HepG2 (cell line): ENCODE results near the gene TBC1D16. TPM values are rescaled to one million over a fixed set of nuclear protein-coding genes. Genes with fewer than 3 reads are reported as not detected.

Source experiments
- CBX2 ChIP-seq, 2 experiments: fragments of 200-600 bp in 1 of 2; sonication (generic); formaldehyde crosslinking in 1 of 2; IDR thresholded peaks; 2 replicates each; pipeline versions ENCODE4 v1.7.0 to v1.8.1; 2018 to 2022; ENCODE audit warnings: low read depth in 2 of 2, low read length in 1 of 2, mild to moderate bottlenecking in 1 of 2, missing genetic modification reagents in 1 of 2
- CHD4 ChIP-seq: fragments of 200-600 bp; sonication (generic); IDR thresholded peaks from 2 replicates; pipeline ENCODE4 v1.7.0; 2017; ENCODE audit warnings: mild to moderate bottlenecking, low read length, borderline replicate concordance
- DDIT3 ChIP-seq: sonication (generic); formaldehyde crosslinking; IDR thresholded peaks from 2 replicates; pipeline ENCODE4 v1.4.0; 2020; ENCODE audit warnings: mild to moderate bottlenecking, missing genetic modification reagents
- HOXA9 ChIP-seq: sonication (generic); formaldehyde crosslinking; IDR thresholded peaks from 2 replicates; pipeline ENCODE4 v1.8.1; 2022; ENCODE audit warnings: missing genetic modification reagents, mild to moderate bottlenecking, moderate library complexity, borderline replicate concordance
- MEF2D ChIP-seq: sonication (generic); formaldehyde crosslinking; IDR thresholded peaks from 2 replicates; pipeline ENCODE4 v1.5.1; 2020; ENCODE audit warnings: mild to moderate bottlenecking, missing genetic modification reagents
- PATZ1 ChIP-seq: sonication (generic); formaldehyde crosslinking; IDR thresholded peaks from 2 replicates; pipeline ENCODE4 v1.4.0; 2020; ENCODE audit warnings: missing genetic modification reagents
- SKIL ChIP-seq: sonication (generic); formaldehyde crosslinking; IDR thresholded peaks from 2 replicates; pipeline ENCODE4 v1.8.0; 2022; ENCODE audit warnings: missing genetic modification reagents, mild to moderate bottlenecking, moderate library complexity, borderline replicate concordance
- SRSF4 ChIP-seq: fragments of 200-400 bp; formaldehyde crosslinking; IDR thresholded peaks from one replicate; pipeline ENCODE4 v1.6.1; 2018; ENCODE audit warnings: mild to moderate bottlenecking, low read depth, low read length, moderate library complexity; ENCODE audit not compliant: poor library complexity, severe bottlenecking
- ZIK1 ChIP-seq: sonication (generic); formaldehyde crosslinking; IDR thresholded peaks from 2 replicates; pipeline ENCODE4 v1.5.0; 2020; ENCODE audit warnings: mild to moderate bottlenecking, low read depth, missing genetic modification reagents, borderline replicate concordance
- ZNF639 ChIP-seq: conservative IDR thresholded peaks from 2 replicates; pipeline ENCODE4 v1.6.1; 2018; ENCODE audit warnings: missing genetic modification reagents
- ZNF709 ChIP-seq: sonication (generic); formaldehyde crosslinking; IDR thresholded peaks from 2 replicates; pipeline ENCODE4 v1.5.0; 2020; ENCODE audit warnings: mild to moderate bottlenecking, missing genetic modification reagents
- polyA plus RNA-seq, 8 experiments: library from polyadenylated mRNA; depleted of rRNA in 3 of 8; stranded (reverse) in 7 of 8; unstranded in 1 of 8; fragments of >200 nt; fragmentation: Illumina TruSeq in 4 of 8; extraction: Trizol in 4 of 8; gene quantifications; 2 replicates each; pipeline versions ENCODE4 v1.2.1 to v1.2.3, GENCODE V29; 2011 to 2016; ENCODE audit warnings: low read depth in 4 of 8, missing spikeins in 1 of 8, mixed read lengths in 1 of 8; ENCODE audit not compliant: insufficient read depth in 1 of 8
- total RNA-seq, 5 experiments: library from RNA; depleted of rRNA; stranded (reverse); fragments of >200 nt; fragmentation: Illumina TruSeq; extraction: Trizol; gene quantifications; 2 replicates each; pipeline ENCODE4 v1.2.3, GENCODE V29; 2016; ENCODE audit warnings: low read depth in 1 of 5
- TF ChIP-seq, protein P1 (sequence below): sonication (generic); formaldehyde crosslinking; IDR thresholded peaks from 2 replicates; pipeline ENCODE4 v1.9.0; 2021; ENCODE audit warnings: mild to moderate bottlenecking, missing genetic modification reagents

Gene TBC1D16
- total and polyA plus RNA-seq, 2 of the 13 experiments (the other 11 are each of a cell fraction or from before 2014, with no cell fraction given): 14.9 to 24.9 TPM

- TF ChIP-seq ZIK1 (no peak), DDIT3 (CRISPR knock-in tag) (no peak), CHD4 (0 out of 2 replicates have a peak, but pooled peaks have one; percentile 43), MEF2D (CRISPR knock-in tag) (no peak), SRSF4 (no peak), ZNF639 (no peak), PATZ1 (peak; percentile 22; the same call in 1 of the 2 replicates), ZNF709 (CRISPR knock-in tag) (no peak), CBX2 (IDR thresholded peaks at IDR 0.05; ENCODE audit: low read depth, low read length) (no peak), CBX2 (CRISPR knock-in tag; IDR thresholded peaks at IDR 0.05; ENCODE audit: low read depth) (no peak), SKIL (no peak), HOXA9 (CRISPR knock-in tag) (no peak)
- TF ChIP-seq, protein P1, sequence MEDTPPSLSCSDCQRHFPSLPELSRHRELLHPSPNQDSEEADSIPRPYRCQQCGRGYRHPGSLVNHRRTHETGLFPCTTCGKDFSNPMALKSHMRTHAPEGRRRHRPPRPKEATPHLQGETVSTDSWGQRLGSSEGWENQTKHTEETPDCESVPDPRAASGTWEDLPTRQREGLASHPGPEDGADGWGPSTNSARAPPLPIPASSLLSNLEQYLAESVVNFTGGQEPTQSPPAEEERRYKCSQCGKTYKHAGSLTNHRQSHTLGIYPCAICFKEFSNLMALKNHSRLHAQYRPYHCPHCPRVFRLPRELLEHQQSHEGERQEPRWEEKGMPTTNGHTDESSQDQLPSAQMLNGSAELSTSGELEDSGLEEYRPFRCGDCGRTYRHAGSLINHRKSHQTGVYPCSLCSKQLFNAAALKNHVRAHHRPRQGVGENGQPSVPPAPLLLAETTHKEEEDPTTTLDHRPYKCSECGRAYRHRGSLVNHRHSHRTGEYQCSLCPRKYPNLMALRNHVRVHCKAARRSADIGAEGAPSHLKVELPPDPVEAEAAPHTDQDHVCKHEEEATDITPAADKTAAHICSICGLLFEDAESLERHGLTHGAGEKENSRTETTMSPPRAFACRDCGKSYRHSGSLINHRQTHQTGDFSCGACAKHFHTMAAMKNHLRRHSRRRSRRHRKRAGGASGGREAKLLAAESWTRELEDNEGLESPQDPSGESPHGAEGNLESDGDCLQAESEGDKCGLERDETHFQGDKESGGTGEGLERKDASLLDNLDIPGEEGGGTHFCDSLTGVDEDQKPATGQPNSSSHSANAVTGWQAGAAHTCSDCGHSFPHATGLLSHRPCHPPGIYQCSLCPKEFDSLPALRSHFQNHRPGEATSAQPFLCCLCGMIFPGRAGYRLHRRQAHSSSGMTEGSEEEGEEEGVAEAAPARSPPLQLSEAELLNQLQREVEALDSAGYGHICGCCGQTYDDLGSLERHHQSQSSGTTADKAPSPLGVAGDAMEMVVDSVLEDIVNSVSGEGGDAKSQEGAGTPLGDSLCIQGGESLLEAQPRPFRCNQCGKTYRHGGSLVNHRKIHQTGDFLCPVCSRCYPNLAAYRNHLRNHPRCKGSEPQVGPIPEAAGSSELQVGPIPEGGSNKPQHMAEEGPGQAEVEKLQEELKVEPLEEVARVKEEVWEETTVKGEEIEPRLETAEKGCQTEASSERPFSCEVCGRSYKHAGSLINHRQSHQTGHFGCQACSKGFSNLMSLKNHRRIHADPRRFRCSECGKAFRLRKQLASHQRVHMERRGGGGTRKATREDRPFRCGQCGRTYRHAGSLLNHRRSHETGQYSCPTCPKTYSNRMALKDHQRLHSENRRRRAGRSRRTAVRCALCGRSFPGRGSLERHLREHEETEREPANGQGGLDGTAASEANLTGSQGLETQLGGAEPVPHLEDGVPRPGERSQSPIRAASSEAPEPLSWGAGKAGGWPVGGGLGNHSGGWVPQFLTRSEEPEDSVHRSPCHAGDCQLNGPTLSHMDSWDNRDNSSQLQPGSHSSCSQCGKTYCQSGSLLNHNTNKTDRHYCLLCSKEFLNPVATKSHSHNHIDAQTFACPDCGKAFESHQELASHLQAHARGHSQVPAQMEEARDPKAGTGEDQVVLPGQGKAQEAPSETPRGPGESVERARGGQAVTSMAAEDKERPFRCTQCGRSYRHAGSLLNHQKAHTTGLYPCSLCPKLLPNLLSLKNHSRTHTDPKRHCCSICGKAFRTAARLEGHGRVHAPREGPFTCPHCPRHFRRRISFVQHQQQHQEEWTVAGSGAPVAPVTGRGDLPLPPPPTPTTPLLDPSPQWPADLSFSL (CRISPR knock-in tag): no peak
Measured at GRCh38 chr17:79930877-79931816, 104.5 kb downstream of the TBC1D16 start (continued).
